ENCODE data around the gene SLCO1B3.

Gene SLCO1B3

DNA sequence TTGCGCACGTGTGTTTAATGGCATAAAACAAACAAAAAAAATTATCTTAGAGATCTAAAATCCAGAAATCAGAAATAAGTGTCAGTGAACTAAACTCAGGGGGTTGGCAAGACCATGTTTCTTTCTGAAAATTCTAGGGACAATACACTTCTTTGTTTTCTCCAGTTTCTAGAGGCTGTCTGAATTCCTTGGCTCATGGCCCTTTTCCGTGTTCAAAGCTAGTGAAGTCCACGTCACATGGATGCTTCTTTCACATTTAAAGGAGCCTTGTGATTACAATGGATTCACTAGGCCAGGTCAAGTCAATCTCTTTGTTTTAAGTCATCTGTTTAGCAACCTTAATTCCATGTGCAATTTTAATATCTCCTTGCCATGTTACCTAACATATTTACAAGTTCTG is 22.4 kb downstream of the SLCO1B3 start:
- no peak for TF ChIP-seq FOXP2 (optimal IDR thresholded peaks at IDR 0.05; ENCODE audit: borderline replicate concordance, extremely low read depth, extremely low read length, insufficient read depth)
- no peak for TF ChIP-seq POLR2AphosphoS5 (IDR thresholded peaks at IDR 0.05; ENCODE audit: low read depth, low read length)
- TF ChIP-seq SIN3A (IDR thresholded peaks at IDR 0.05; ENCODE audit: borderline replicate concordance, insufficient read depth, low read length) = no peak

- TF ChIP-seq FOXP2 (optimal IDR thresholded peaks at IDR 0.05; ENCODE audit: borderline replicate concordance, extremely low read depth, extremely low read length, insufficient read depth) (no peak), TAF1 (IDR thresholded peaks at IDR 0.05; ENCODE audit: borderline replicate concordance, insufficient read depth, low read length) (no peak), POLR2AphosphoS5 (IDR thresholded peaks at IDR 0.05; ENCODE audit: low read depth, low read length) (no peak), SIN3A (IDR thresholded peaks at IDR 0.05; ENCODE audit: borderline replicate concordance, insufficient read depth, low read length) (no peak), REST (IDR thresholded peaks at IDR 0.05; ENCODE audit: insufficient read depth in 1 of 2, low read depth in 2 of 2, low read length in 2 of 2) (no peak)
Measured at GRCh38 chr12:20852649-20853048, 42.1 kb downstream of the SLCO1B3 start.

- TF ChIP-seq REST (IDR thresholded peaks at IDR 0.05; ENCODE audit: insufficient read depth in 1 of 2, low read depth in 2 of 2, low read length in 2 of 2) (no peak), SIN3A (IDR thresholded peaks at IDR 0.05; ENCODE audit: borderline replicate concordance, insufficient read depth, low read length) (no peak), POLR2AphosphoS5 (IDR thresholded peaks at IDR 0.05; ENCODE audit: low read depth, low read length) (no peak), FOXP2 (optimal IDR thresholded peaks at IDR 0.05; ENCODE audit: borderline replicate concordance, extremely low read depth, extremely low read length, insufficient read depth) (no peak), TAF1 (IDR thresholded peaks at IDR 0.05; ENCODE audit: borderline replicate concordance, insufficient read depth, low read length) (no peak)
Measured at GRCh38 chr12:20863056-20863455, 52.6 kb downstream of the SLCO1B3 start.

GRCh38 chr12:20865873-20866272 is 55.4 kb downstream of the SLCO1B3 start:
- TF ChIP-seq SIN3A (IDR thresholded peaks at IDR 0.05; ENCODE audit: borderline replicate concordance, insufficient read depth, low read length) (no peak), POLR2AphosphoS5 (IDR thresholded peaks at IDR 0.05; ENCODE audit: low read depth, low read length) (no peak), FOXP2 (optimal IDR thresholded peaks at IDR 0.05; ENCODE audit: borderline replicate concordance, extremely low read depth, extremely low read length, insufficient read depth) (no peak), TAF1 (IDR thresholded peaks at IDR 0.05; ENCODE audit: borderline replicate concordance, insufficient read depth, low read length) (no peak)

- TF ChIP-seq TAF1 (IDR thresholded peaks at IDR 0.05; ENCODE audit: borderline replicate concordance, insufficient read depth, low read length) (no peak), FOXP2 (optimal IDR thresholded peaks at IDR 0.05; ENCODE audit: borderline replicate concordance, extremely low read depth, extremely low read length, insufficient read depth) (no peak)
Measured at GRCh38 chr12:20868277-20868676, 57.8 kb downstream of the SLCO1B3 start.

- no peak for TF ChIP-seq FOXP2 (optimal IDR thresholded peaks at IDR 0.05; ENCODE audit: borderline replicate concordance, extremely low read depth, extremely low read length, insufficient read depth)
- TF ChIP-seq POLR2AphosphoS5 (IDR thresholded peaks at IDR 0.05; ENCODE audit: low read depth, low read length) = no peak
- no peak for TF ChIP-seq REST (IDR thresholded peaks at IDR 0.05; ENCODE audit: insufficient read depth in 1 of 2, low read depth in 2 of 2, low read length in 2 of 2)
- TF ChIP-seq SIN3A (IDR thresholded peaks at IDR 0.05; ENCODE audit: borderline replicate concordance, insufficient read depth, low read length) = no peak
- no peak for TF ChIP-seq TAF1 (IDR thresholded peaks at IDR 0.05; ENCODE audit: borderline replicate concordance, insufficient read depth, low read length)
Measured at GRCh38 chr12:20883288-20883687, 72.8 kb downstream of the SLCO1B3 start.

GRCh38 chr12:20885116-20885515 is 74.6 kb downstream of the SLCO1B3 start:
- TF ChIP-seq POLR2AphosphoS5 (IDR thresholded peaks at IDR 0.05; ENCODE audit: low read depth, low read length) (no peak), SIN3A (IDR thresholded peaks at IDR 0.05; ENCODE audit: borderline replicate concordance, insufficient read depth, low read length) (no peak), REST (IDR thresholded peaks at IDR 0.05; ENCODE audit: insufficient read depth in 1 of 2, low read depth in 2 of 2, low read length in 2 of 2) (no peak), TAF1 (IDR thresholded peaks at IDR 0.05; ENCODE audit: borderline replicate concordance, insufficient read depth, low read length) (no peak), FOXP2 (optimal IDR thresholded peaks at IDR 0.05; ENCODE audit: borderline replicate concordance, extremely low read depth, extremely low read length, insufficient read depth) (no peak)

Measured in PFSK-1 (cell line).